SU-DHL-6 (cell line): ENCODE data around the gene EIF4H.

Experiments
- H2AFZ ChIP-seq: fragments of 200-600 bp; sonication (generic); 2 replicates; pipeline ENCODE4 v1.6.1; 2014; ENCODE audit warnings: low read depth, mild to moderate bottlenecking, moderate library complexity, mixed read lengths, antibody characterized with exemption, low read length; ENCODE audit not compliant: severe bottlenecking
- H3F3A ChIP-seq: fragments of 200-600 bp; shearing (Covaris generic); 2 replicates; pipeline ENCODE4 v1.6.0; 2016; ENCODE audit warnings: antibody characterized with exemption, mild to moderate bottlenecking; ENCODE audit not compliant: insufficient read depth
- H3K27ac ChIP-seq: fragments of 200-600 bp; sonication (generic); 2 replicates; pipeline ENCODE4 v1.5.1; 2016; ENCODE audit warnings: low read depth, mild to moderate bottlenecking, low read length, moderate library complexity, mixed read lengths
- H3K27me3 ChIP-seq: fragments of 200-600 bp; sonication (generic), shearing (Covaris generic); 2 replicates; pipeline ENCODE4 v1.6.0; 2014; ENCODE audit warnings: mild to moderate bottlenecking, low read length
- H3K36me3 ChIP-seq: fragments of 200-600 bp; sonication (generic); 2 replicates; pipeline ENCODE4 v1.6.1; 2014; ENCODE audit warnings: mild to moderate bottlenecking, low read length, mixed read lengths
- H3K4me2 ChIP-seq: fragments of 300-600, 200-600 bp; shearing (Covaris generic), sonication (generic); 2 replicates; pipeline ENCODE4 v1.6.0; 2014; ENCODE audit warnings: low read length, low read depth, mild to moderate bottlenecking; ENCODE audit not compliant: poor library complexity, severe bottlenecking
- H3K4me3 ChIP-seq: fragments of 200-600 bp; sonication (generic); 2 replicates; pipeline ENCODE4 v1.5.1; 2014; ENCODE audit warnings: antibody characterized with exemption, low read length, mild to moderate bottlenecking, mixed read lengths; ENCODE audit not compliant: insufficient read depth, poor library complexity, severe bottlenecking
- H3K79me2 ChIP-seq: fragments of 200-600 bp; sonication (generic); 2 replicates; pipeline ENCODE4 v1.6.1; 2014; ENCODE audit warnings: mild to moderate bottlenecking, low read length, moderate library complexity; ENCODE audit not compliant: insufficient read depth
- H3K9ac ChIP-seq: fragments of 200-600 bp; sonication (generic); 2 replicates; pipeline ENCODE4 v1.7.0; 2014; ENCODE audit warnings: mild to moderate bottlenecking, low read length
- H3K9me2 ChIP-seq: fragments of 200-600 bp; sonication (generic); replicated peaks from 2 replicates; pipeline ENCODE4 v1.6.1; 2014; ENCODE audit warnings: low read length; ENCODE audit not compliant: insufficient read depth
- H3K9me3 ChIP-seq: fragments of 200-600 bp; sonication (generic); 2 replicates; pipeline ENCODE4 v1.6.1; 2014; ENCODE audit warnings: low read length, mixed read lengths; ENCODE audit not compliant: insufficient read depth
- H4K20me1 ChIP-seq: fragments of 200-600 bp; sonication (generic); 2 replicates; pipeline ENCODE4 v1.6.1; 2014; ENCODE audit warnings: low read depth, mild to moderate bottlenecking, antibody characterized with exemption, low read length, moderate library complexity, mixed read lengths
- EZH2phosphoT487 ChIP-seq: fragments of 200-600 bp; sonication (generic), shearing (Covaris generic); conservative IDR thresholded peaks from 2 replicates; pipeline ENCODE4 v1.6.1; 2018; ENCODE audit warnings: mild to moderate bottlenecking, antibody characterized with exemption, low read length, moderate library complexity, mixed read lengths
- TF ChIP-seq, protein P1 (sequence below): fragments of 200-600 bp; sonication (generic); IDR thresholded peaks from one replicate; pipeline ENCODE4 v1.5.1; 2017; ENCODE audit warnings: antibody characterized with exemption, mild to moderate bottlenecking, low read length, moderate library complexity; ENCODE audit not compliant: insufficient read depth, poor library complexity, severe bottlenecking

EIF4H gene

DNA sequence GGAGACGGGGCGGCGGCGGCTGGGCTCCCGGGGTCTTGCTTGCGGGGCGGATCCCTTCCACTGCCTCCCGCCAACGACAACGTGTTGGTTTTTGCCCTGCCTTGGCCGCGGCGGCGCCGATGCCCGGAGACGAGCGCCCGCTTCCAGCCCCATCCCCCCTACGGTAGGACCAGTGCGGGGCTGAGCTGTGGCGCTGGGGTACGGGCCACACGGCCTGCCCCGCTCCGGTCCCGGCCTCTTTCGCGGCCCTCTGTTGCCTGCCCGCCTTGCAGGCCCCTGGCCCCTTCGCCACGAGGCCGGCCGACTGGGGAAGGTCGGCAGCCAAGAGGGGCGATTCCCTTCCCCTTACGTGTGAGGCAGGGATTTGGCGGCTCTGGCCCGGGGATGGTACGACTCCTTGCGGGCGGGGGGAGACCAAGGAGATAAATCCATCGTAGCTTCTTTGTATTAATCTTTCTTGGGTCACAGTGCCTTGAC is 488 bp downstream of the EIF4H start:
- Histone ChIP-seq H3K9me2 (no peaks in the 10 kb centered on the region), H3K27me3 (no peaks in the 10 kb centered on the region), H2AFZ (no peak overlapping the region), H3K9me3 (no peaks in the 10 kb centered on the region), H3K79me2 (peaks cover 55% of the 10 kb centered on the region), H3K36me3 (peaks cover 16% of the 10 kb centered on the region), H3K4me3 (peak overlapping the region; percentile 92), H4K20me1 (peaks cover 35% of the 10 kb centered on the region), H3K9ac (peak overlapping the region; percentile 96), H3F3A (peaks cover 9% of the 10 kb centered on the region; the same call in 1 of the 2 replicates), H3K27ac (peak overlapping the region; percentile 63), H3K4me2 (peak overlapping the region; percentile 81)
- TF ChIP-seq, protein P1, sequence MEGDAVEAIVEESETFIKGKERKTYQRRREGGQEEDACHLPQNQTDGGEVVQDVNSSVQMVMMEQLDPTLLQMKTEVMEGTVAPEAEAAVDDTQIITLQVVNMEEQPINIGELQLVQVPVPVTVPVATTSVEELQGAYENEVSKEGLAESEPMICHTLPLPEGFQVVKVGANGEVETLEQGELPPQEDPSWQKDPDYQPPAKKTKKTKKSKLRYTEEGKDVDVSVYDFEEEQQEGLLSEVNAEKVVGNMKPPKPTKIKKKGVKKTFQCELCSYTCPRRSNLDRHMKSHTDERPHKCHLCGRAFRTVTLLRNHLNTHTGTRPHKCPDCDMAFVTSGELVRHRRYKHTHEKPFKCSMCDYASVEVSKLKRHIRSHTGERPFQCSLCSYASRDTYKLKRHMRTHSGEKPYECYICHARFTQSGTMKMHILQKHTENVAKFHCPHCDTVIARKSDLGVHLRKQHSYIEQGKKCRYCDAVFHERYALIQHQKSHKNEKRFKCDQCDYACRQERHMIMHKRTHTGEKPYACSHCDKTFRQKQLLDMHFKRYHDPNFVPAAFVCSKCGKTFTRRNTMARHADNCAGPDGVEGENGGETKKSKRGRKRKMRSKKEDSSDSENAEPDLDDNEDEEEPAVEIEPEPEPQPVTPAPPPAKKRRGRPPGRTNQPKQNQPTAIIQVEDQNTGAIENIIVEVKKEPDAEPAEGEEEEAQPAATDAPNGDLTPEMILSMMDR: no peak
- no peak for TF ChIP-seq EZH2phosphoT487

DNA sequence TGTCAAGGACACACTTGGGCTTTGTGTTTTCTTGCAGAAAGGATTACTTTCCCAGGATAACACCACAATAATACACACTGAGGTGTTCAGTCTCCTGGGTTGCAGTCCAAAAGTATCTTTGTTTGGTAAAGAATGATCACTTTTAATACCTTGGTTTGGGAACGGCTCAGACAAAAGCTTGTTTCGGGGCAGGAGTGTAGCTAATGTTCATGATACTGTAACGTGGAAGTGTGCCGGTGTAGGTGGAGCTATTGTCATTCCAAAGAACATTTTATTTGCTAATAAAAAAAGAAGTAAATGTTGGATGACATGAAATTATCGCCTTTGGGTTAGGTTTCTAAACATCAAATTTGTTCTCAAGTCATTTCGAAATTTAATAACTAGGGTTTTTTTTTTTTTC is 1.2 kb downstream of the EIF4H start:
- Histone ChIP-seq H3K27ac (peak overlapping the region; percentile 63; the same call in 1 of the 2 replicates), H3K4me3 (peak overlapping the region; percentile 92), H3K9ac (peak overlapping the region; percentile 96), H3K4me2 (peak overlapping the region; percentile 81), H3K36me3 (peaks cover 16% of the 10 kb centered on the region), H3F3A (peaks cover 9% of the 10 kb centered on the region; the same call in 1 of the 2 replicates), H2AFZ (no peak overlapping the region), H3K9me2 (no peaks in the 10 kb centered on the region), H3K9me3 (no peaks in the 10 kb centered on the region), H4K20me1 (peaks cover 42% of the 10 kb centered on the region), H3K27me3 (no peaks in the 10 kb centered on the region), H3K79me2 (peaks cover 62% of the 10 kb centered on the region)
- TF ChIP-seq EZH2phosphoT487: no peak
- TF ChIP-seq, protein P1: no peak

DNA sequence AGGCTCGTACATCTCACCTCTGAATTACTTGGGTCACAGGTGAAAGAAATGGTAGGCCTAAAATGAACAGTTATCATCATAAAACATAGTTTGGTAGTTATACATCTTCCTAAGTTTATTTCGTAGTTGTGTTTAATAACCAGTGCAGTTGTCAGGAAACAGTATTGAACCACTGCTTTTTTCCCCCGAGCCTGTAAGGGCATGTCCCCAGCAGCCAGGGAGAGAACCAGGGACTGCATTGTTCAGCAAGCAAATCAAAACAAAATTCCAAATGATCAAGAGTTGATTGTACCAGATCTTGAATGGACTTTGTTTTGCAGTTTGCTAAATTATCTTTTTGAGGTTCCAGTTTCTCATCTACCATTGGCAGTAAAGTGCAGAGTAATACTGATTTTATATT is 2.4 kb downstream of the EIF4H start:
- Histone ChIP-seq H3K27me3 (no peaks in the 10 kb centered on the region), H4K20me1 (peaks cover 52% of the 10 kb centered on the region), H3K9me3 (no peaks in the 10 kb centered on the region), H3F3A (peaks cover 14% of the 10 kb centered on the region; the same call in 1 of the 2 replicates), H3K4me2 (peak overlapping the region; percentile 81), H3K9ac (peak overlapping the region; percentile 96; the same call in 1 of the 2 replicates), H3K79me2 (peaks cover 74% of the 10 kb centered on the region), H3K4me3 (no peak overlapping the region), H2AFZ (no peak overlapping the region), H3K27ac (no peak overlapping the region), H3K36me3 (peaks cover 18% of the 10 kb centered on the region), H3K9me2 (no peaks in the 10 kb centered on the region)
- TF ChIP-seq, protein P1: no peak
- TF ChIP-seq EZH2phosphoT487: no peak
